HT1080 (cell line): ENCODE data around the gene ATP7A. TPM values are rescaled to one million over a fixed set of nuclear protein-coding genes. Genes with fewer than 3 reads are reported as not detected.
"Not testable (repeated sequence)": the region's sequence is repeated elsewhere in the genome, so short reads cannot be mapped to it uniquely, and the experiment has no call there.

Source experiments
- DNase-seq: peaks from one replicate; pipeline ENCODE4 v3.0.0-alpha.2; 2015; ENCODE audit warnings: low read depth
- polyA plus RNA-seq, 2 experiments: library from polyadenylated mRNA; depleted of rRNA; stranded (reverse); fragments of >200 nt; gene quantifications; 2 replicates each; pipeline ENCODE4 v1.2.3, GENCODE V29; 2015
- total RNA-seq: library from RNA; depleted of rRNA; stranded (reverse); fragments of >200 nt; shearing (Covaris generic); gene quantifications from 2 replicates; pipeline ENCODE4 v1.2.3, GENCODE V29; 2014; rRNA removed

Gene ATP7A
- 3.1 and 3.3 TPM in 2 replicates for total RNA-seq
- 0.94 and 1.6 TPM in 2 replicates for polyA plus RNA-seq (2015; cell fraction: cytosol; rRNA removed)
- polyA plus RNA-seq (2015; cell fraction: nucleus; rRNA removed): 4.7 and 5.0 TPM in 2 replicates

DNA sequence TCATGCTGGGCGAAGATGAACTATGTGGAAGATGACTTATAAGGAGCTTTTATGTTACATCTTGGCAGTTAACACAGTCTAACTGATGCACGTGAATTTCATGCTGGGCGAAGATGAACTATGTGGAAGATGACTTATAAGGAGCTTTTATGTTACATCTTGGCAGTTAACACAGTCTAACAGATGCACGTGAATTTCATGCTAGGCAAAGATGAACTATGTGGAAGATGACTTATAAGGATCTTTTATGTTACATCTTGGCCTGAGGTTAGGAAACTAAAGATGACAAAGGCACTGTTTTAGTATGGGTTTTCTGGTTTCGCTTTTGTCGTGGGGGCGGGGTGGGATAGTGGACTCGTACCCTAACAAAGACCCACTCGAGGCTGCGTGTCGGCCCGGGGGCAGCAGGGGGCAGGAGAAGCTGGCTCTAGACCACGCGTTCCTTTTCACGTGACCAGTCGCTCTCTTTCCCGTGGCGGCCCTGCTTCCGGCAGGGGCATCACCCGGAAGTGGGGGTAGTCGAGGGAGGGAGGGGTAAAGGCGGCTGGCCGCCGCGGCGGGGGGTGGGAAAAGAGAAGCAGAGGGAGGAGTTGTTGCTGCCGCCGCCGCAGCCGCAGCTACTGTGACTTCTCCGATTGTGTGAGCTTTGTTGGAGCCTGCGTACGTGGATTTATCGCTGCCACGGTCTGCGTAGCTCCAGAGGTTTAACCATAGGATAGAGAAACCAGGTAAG lies at the start of gene ATP7A:
TSS of gene ATP7A (plus strand) at position 586 of the 733 bp plus-strand sequence. CDS start 60,949 bp downstream, outside the sequence.
- DNase-seq: peak; percentile 83

- DNase-seq: no peak
Observed at GRCh38 chrX:77875372-77875771, 35.1 kb upstream of the ATP7A start.

- DNase-seq: not testable (repeated sequence)
Observed at GRCh38 chrX:77881418-77881817, 29.1 kb upstream of the ATP7A start.

DNA sequence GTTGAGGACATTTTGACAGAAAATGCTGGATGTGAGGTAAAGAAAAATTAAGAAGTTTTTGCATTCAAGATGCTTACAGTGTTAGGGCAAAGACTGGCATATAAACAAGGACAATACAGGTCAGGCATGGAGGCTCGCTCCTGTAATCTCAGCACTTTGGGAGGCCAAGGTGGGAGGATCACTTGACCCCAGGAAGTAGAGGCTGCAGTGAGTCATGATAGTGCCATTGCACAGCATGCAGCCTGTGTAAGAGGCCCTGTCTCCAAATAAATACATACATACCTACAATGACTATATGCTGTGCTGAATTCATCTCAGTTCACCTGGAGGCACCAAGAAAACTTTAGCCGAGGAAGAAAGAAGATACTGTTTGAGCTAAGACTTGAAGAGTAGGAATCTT lies 17.6 kb upstream of the ATP7A start:
- DNase-seq: no peak

- DNase-seq: no peak
Observed at GRCh38 chrX:77893713-77894112, 16.8 kb upstream of the ATP7A start.

- DNase-seq: peak; percentile 95
Observed at GRCh38 chrX:77894921-77895886, 15.3 kb upstream of the ATP7A start, which contains the start of gene MAGT1. TSS of gene MAGT1 (minus strand) at chrX:77895435. CDS start at chrX:77895410, 25 bp downstream.

- peak; percentile 96 for DNase-seq
Observed at GRCh38 chrX:77899081-77899828, 11.2 kb upstream of the ATP7A start, which contains the start of gene COX7B. TSS of gene COX7B (plus strand) at chrX:77899468. CDS start at chrX:77899554, 86 bp downstream.

GRCh38 chrX:77900688-77901087 lies 9.8 kb upstream of the ATP7A start:
- no peak for DNase-seq

DNA sequence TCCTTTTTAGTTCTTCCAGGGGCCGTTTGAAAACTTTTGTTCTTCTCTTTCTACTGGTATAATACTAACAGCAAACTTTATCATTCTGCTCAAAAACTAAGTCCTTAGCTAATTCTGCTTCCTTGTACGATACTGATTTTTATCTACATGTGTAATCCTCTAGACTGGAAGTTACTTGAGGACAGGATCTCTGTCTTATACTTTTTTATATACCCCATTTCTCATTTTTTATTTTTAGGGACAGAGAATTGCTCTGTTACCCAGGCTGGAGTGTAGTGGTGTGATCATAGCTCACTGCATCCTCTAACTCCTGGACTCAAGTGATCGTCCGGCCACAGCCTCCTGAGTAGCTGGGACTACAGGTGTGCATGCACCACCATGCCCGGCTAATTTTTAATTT lies 9.0 kb upstream of the ATP7A start:
- DNase-seq: no peak

- no peak for DNase-seq
Observed at GRCh38 chrX:77917294-77917933, 6.9 kb downstream of the ATP7A start.

DNA sequence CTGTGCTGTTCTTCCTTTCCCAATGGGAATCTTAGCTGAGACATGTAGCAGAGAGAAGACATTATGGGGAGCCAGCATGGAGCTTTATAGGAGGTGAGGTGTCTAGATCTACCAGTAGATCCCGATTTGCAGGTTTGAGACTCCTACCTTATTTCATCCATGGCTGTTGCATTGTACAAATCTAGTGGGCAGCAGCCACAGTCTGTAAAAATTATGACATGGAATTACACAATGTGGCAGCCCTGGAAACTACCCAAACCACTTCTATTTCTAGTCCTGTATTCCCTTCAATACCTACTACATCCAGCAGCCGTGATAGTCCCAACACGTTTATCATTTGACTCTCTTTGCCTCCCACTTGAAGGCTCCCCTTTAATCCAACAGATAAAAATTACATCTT lies 8.1 kb downstream of the ATP7A start:
- no peak for DNase-seq

DNA sequence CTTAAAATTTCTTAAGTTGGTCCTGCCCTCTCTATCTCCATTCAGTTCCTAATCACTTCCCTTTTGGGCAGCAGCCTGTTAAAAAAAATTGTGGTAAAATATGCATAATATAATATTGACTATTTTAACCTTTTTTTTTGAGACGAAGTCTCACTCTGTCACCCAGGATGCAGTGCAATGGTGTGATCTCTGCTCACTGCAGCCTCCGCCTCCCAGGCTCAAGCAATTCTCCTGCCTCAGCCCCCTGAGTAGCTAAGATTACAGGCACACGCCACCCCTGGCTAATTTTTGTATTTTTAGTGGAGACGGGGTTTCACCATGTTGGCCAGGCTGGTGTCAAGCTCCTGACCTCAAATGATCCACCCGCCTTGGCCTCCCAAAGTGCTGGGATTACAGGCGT lies 8.9 kb downstream of the ATP7A start:
- not testable (repeated sequence) for DNase-seq

GRCh38 chrX:77922787-77923186 lies 12.3 kb downstream of the ATP7A start:
- no peak for DNase-seq

GRCh38 chrX:77924320-77924859 lies 13.9 kb downstream of the ATP7A start:
- no peak for DNase-seq

- DNase-seq: no peak
Observed at GRCh38 chrX:77925764-77926163, 15.3 kb downstream of the ATP7A start.

DNA sequence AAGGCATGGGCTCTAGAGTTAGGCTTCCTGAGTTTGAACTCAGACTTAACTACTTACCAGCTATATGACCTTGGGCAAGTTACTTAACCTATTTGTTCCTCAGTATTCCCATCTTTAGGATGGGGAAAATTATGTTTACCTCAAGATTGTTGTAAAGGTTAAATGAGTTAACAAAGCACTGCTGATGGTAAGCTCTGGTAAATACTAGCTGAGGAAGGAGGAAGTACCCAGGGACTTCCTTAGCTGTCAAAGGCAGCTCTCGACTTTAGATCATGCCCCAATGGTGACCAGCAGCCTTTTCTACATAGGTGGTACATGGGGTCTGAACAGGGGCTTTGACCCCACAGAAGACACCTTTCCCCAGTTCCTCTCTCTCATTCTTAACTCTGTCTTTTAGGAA lies 20.1 kb downstream of the ATP7A start:
- DNase-seq: no peak

DNA sequence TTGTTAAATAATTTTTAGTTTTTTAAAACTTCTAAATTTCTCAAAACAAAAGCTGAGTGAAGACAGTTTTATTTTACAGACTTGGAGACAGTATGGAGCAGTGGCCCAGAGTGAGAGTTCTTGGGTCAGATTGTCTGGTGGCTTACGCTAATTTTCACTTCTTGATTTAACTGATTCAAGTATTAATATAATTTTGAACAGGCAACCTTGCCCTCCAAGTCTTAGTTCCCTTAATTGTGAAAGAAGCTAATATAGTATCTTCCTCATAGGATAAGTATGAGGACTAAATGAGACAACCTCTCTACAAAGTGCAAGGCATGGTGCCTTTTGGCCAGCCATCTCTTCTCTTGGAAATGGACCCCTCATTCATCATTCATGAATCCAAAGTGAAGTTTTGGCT lies 25.4 kb downstream of the ATP7A start:
- DNase-seq: no peak

DNA sequence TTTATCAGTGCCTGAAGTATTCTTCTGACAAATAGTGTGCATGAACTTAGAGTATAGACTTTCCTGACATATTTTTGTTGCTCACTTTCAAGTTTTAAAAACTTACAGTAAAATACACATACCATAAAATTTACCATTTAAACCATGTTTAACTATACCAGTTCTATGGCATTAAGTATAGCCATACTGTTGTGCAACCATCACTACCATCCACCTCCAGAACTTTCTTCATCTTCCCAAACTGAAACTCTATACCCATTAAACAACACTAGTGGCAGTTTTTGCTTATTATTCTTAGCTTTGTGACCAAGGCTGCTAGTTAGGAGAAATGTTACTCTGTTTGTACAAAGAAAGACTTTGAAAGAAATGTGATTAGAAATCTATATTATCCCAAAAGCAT lies 25.8 kb downstream of the ATP7A start:
- DNase-seq: no peak

GRCh38 chrX:77937291-77937690 lies 26.8 kb downstream of the ATP7A start:
- DNase-seq: peak; percentile 47

DNA sequence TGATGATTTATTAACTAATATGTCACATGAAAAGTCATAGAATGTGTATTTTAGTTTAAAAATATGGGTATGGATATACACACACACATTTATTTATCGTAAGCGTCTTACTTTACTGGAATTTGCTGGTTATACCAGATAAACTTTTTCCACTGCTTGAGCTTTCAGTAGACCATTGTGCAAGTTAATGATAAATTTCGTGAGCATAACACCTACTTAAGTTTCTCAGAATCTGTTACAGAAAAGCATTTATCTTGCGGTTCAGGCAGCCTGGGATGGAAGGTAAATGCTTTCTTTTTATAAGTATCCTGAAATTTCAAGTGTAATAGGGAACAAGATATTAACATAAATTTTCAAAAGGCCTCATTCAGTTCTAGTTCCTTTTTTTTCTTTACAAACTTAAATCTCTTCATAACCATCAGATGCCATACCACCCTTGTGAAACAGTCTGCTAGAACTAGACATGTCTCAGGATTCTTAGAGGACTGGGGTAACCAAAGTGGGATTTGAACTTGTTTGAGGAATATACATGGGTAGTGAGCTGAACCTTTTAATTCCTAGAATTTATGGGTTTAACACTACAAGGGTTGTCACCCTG lies 27.7 kb downstream of the ATP7A start:
- no peak for DNase-seq
